ENCODE results near the gene SETD3. TPM values are rescaled to one million over a fixed set of nuclear protein-coding genes. Genes with fewer than 3 reads are reported as not detected.

The SETD3 gene
- total and polyA plus RNA-seq, 2 donors (not counting 1 experiment from before 2014, with no cell fraction given): 11.0 to 32.1 TPM

DNA sequence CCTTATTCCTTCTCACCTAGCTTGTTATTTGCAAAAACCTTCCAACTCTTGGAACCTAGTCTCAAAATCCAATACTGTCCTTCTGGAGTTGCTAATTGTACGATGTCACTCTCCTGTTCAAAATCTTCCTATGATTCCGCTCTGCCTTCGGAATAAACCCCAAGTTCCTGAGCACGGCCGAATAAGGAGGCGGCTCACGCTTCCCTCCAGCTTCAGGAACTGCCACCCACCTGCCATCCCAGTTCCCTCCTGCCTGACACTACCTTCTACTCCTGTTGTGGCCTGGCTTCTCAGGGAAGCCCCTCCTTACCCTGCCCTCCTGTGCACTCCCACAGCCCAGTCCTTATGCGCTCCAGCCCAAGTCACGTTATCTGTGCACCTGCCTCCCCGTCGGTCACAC lies 73.2 kb downstream of the SETD3 start:
- Histone ChIP-seq H3K79me2 (ENCODE audit: control insufficient read depth, insufficient read depth, low read length) (no peaks in the 10 kb centered on the region), H3K27ac (ENCODE audit: low read length in 2 of 2) (no peak overlapping the region), H3K9ac (ENCODE audit: low read length) (no peak overlapping the region), H3K4me1 (ENCODE audit: control insufficient read depth in 2 of 2, insufficient read depth in 2 of 2, low read length in 2 of 2) (no peaks in the 10 kb centered on the region), H3K4me2 (replicated peaks; ENCODE audit: low read depth, low read length, poor library complexity, severe bottlenecking) (no peak overlapping the region), H3K9me3 (ENCODE audit: control extremely low read depth in 1 of 3, control insufficient read depth in 2 of 3, insufficient read depth in 1 of 3, low read length in 2 of 3) (no peaks in the 10 kb centered on the region), H3K36me3 (replicated peaks in 1 of 2; ENCODE audit: control extremely low read depth in 1 of 2, control insufficient read depth in 1 of 2, extremely low read depth in 1 of 2, insufficient read depth in 2 of 2, low read length in 1 of 2) (peaks cover 2 to 27% of the 10 kb centered on the region in 2 experiments), H3K4me3 (ENCODE audit: control extremely low read depth in 1 of 5, extremely low read depth in 1 of 5, insufficient read depth in 1 of 5, low read depth in 2 of 5, low read length in 4 of 5) (no peak overlapping the region), H2AFZ (ENCODE audit: insufficient read depth, low read depth, low read length, poor library complexity, severe bottlenecking) (no peak overlapping the region), H3K27me3 (replicated peaks in 1 of 4; ENCODE audit: control extremely low read depth in 1 of 4, control insufficient read depth in 3 of 4, insufficient read depth in 4 of 4, low read length in 3 of 4) (no peaks in the 10 kb centered on the region), H4K20me1 (ENCODE audit: control insufficient read depth, insufficient read depth, low read length, poor library complexity, severe bottlenecking) (no peaks in the 10 kb centered on the region)
- intact Hi-C loops (cut with micrococcal nuclease): no loop called here
- no peaks in the 10 kb centered on the region for H3K27me3 Mint-ChIP-seq
- POLR2A ChIA-PET: no interaction called here
- H3K4me3 Mint-ChIP-seq: no peak overlapping the region
- H3K4me1 Mint-ChIP-seq: peaks cover 8% of the 10 kb centered on the region
- ATAC-seq (ENCODE audit: low read depth) (no peak), DNase-seq (no peak)
- H3K27ac Mint-ChIP-seq: no peak overlapping the region
- CTCF ChIA-PET: interaction anchor here (1.2 to 1.9 kb wide), 4 partner anchors 9 to 18 kb away, joined by 3 to 11 read pairs (median 7); no protein-coding TSS in a partner anchor
- H3K9me3 Mint-ChIP-seq (ENCODE audit: insufficient read depth): no peaks in the 10 kb centered on the region
- no peak for TF ChIP-seq EZH2 (IDR thresholded peaks at IDR 0.05; ENCODE audit: borderline replicate concordance, insufficient read depth, low read depth, low read length, poor library complexity, severe bottlenecking)
- TF ChIP-seq, protein P1, sequence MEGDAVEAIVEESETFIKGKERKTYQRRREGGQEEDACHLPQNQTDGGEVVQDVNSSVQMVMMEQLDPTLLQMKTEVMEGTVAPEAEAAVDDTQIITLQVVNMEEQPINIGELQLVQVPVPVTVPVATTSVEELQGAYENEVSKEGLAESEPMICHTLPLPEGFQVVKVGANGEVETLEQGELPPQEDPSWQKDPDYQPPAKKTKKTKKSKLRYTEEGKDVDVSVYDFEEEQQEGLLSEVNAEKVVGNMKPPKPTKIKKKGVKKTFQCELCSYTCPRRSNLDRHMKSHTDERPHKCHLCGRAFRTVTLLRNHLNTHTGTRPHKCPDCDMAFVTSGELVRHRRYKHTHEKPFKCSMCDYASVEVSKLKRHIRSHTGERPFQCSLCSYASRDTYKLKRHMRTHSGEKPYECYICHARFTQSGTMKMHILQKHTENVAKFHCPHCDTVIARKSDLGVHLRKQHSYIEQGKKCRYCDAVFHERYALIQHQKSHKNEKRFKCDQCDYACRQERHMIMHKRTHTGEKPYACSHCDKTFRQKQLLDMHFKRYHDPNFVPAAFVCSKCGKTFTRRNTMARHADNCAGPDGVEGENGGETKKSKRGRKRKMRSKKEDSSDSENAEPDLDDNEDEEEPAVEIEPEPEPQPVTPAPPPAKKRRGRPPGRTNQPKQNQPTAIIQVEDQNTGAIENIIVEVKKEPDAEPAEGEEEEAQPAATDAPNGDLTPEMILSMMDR (IDR thresholded peaks at IDR 0.05): no peak
- WGBS (ENCODE audit: insufficient coverage): 96% methylated on average over 11 of the region's 11 CpGs

DNA sequence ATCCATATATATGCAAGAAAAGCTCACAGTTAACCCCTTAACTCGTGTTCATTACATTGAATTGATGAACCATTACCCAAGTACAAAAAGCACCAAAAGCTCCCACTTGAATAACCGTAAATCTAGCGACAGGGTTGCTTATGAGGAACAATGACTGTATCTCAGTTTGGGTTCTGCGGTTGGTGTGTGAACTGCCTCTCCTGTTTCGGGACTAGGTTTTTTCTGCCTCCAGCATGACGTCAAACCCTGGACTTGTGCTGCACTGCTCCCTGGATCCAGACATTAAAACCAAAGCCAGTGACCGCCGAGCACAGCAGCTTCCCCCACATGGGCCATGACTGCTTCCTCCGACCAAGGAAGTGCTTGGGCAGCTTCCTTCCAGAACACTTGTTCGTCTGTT lies 77.7 kb downstream of the SETD3 start:
- ChIA-PET POLR2A (no interaction called here), CTCF (interaction anchor here (2.7 to 3.6 kb wide), 2 partner anchors 10 to 12 kb away, joined by 8 to 31 read pairs; no protein-coding TSS in a partner anchor)
- 99% methylated on average over 9 of the region's 10 CpGs for WGBS (ENCODE audit: insufficient coverage)
- Histone ChIP-seq H3K9me3 (ENCODE audit: control extremely low read depth in 1 of 3, control insufficient read depth in 2 of 3, insufficient read depth in 1 of 3, low read length in 2 of 3) (no peaks in the 10 kb centered on the region), H3K36me3 (replicated peaks in 1 of 2; ENCODE audit: control extremely low read depth in 1 of 2, control insufficient read depth in 1 of 2, extremely low read depth in 1 of 2, insufficient read depth in 2 of 2, low read length in 1 of 2) (peaks cover 0 to 34% of the 10 kb centered on the region in 2 experiments), H2AFZ (ENCODE audit: insufficient read depth, low read depth, low read length, poor library complexity, severe bottlenecking) (no peak overlapping the region), H4K20me1 (ENCODE audit: control insufficient read depth, insufficient read depth, low read length, poor library complexity, severe bottlenecking) (no peaks in the 10 kb centered on the region), H3K9ac (ENCODE audit: low read length) (no peak overlapping the region), H3K79me2 (ENCODE audit: control insufficient read depth, insufficient read depth, low read length) (no peaks in the 10 kb centered on the region), H3K27ac (ENCODE audit: low read length in 2 of 2) (no peak overlapping the region), H3K27me3 (replicated peaks in 1 of 4; ENCODE audit: control extremely low read depth in 1 of 4, control insufficient read depth in 3 of 4, insufficient read depth in 4 of 4, low read length in 3 of 4) (no peaks in the 10 kb centered on the region), H3K4me3 (ENCODE audit: control extremely low read depth in 1 of 5, extremely low read depth in 1 of 5, insufficient read depth in 1 of 5, low read depth in 2 of 5, low read length in 4 of 5) (no peak overlapping the region), H3K4me2 (replicated peaks; ENCODE audit: low read depth, low read length, poor library complexity, severe bottlenecking) (no peak overlapping the region), H3K4me1 (ENCODE audit: control insufficient read depth in 2 of 2, insufficient read depth in 2 of 2, low read length in 2 of 2) (peaks cover 6 to 7% of the 10 kb centered on the region in 2 donors)
- DNase-seq: no peak
- no peak overlapping the region for H3K27ac Mint-ChIP-seq
- peaks cover 20% of the 10 kb centered on the region for H3K4me1 Mint-ChIP-seq
- intact Hi-C loops (cut with micrococcal nuclease): no loop called here
- no peaks in the 10 kb centered on the region for H3K9me3 Mint-ChIP-seq (ENCODE audit: insufficient read depth)
- no peak for ATAC-seq (ENCODE audit: low read depth)
- H3K27me3 Mint-ChIP-seq: no peaks in the 10 kb centered on the region
- no peak for TF ChIP-seq EZH2 (IDR thresholded peaks at IDR 0.05; ENCODE audit: borderline replicate concordance, insufficient read depth, low read depth, low read length, poor library complexity, severe bottlenecking)
- TF ChIP-seq, protein P1 (IDR thresholded peaks at IDR 0.05): no peak
- H3K4me3 Mint-ChIP-seq: no peak overlapping the region
